GM19324 (cell line): ENCODE data around the gene ZNF540.
"Not testable (repeated sequence)": the region's sequence is repeated elsewhere in the genome, so short reads cannot be mapped to it uniquely, and the experiment has no call there.

ENCODE experiments used
- ATAC-seq: cut with Tn5 transposase; IDR thresholded peaks from one replicate; pipeline ENCODE4 v1.9.1; 2021; ENCODE audit warnings: mild to moderate bottlenecking, moderate library complexity; ENCODE audit not compliant: unreplicated experiment, low FRiP score

The ZNF540 gene

DNA sequence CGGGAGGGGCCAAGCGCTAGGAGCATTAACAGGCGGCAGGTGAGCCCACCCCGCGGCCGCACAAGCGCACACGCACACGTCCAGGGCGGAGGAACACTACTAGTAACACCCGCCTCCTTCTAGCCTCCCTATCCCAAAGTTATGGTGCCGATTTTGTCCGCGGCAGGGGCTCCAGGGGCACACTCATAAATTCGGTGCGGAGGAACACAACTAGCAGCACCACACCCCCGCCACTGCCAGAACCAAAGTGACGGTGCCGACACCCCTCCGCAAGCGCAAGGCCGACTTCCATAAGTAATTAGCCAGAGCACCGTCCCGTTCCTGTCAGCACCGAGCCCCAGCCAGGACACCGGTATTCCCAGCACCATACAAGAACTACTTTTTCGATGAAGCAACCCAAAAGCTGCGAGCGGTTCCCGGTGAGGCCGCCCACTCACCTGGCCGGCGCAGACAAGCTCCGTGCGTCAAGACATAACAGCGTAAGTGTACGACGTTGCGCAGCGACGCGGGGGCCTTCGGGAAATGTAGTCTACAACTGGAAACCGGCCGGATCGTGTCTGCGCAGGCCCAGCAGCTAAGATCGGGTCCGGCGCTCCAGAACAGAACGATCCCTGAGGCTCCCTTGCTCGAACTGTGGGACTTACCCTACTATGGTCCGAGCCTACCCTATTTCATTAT lies at the start of gene ZNF540, which contains the start of gene ZNF571:
Gene ZNF540, plus strand, starts transcription at position 573 of the 678 bp plus-strand sequence. CDS start 3,572 bp downstream, outside the sequence.
Gene ZNF571, minus strand, starts transcription at position 489 of the 678 bp plus-strand sequence. CDS start 8,116 bp downstream, outside the sequence.
- ATAC-seq = peak; percentile 93

DNA sequence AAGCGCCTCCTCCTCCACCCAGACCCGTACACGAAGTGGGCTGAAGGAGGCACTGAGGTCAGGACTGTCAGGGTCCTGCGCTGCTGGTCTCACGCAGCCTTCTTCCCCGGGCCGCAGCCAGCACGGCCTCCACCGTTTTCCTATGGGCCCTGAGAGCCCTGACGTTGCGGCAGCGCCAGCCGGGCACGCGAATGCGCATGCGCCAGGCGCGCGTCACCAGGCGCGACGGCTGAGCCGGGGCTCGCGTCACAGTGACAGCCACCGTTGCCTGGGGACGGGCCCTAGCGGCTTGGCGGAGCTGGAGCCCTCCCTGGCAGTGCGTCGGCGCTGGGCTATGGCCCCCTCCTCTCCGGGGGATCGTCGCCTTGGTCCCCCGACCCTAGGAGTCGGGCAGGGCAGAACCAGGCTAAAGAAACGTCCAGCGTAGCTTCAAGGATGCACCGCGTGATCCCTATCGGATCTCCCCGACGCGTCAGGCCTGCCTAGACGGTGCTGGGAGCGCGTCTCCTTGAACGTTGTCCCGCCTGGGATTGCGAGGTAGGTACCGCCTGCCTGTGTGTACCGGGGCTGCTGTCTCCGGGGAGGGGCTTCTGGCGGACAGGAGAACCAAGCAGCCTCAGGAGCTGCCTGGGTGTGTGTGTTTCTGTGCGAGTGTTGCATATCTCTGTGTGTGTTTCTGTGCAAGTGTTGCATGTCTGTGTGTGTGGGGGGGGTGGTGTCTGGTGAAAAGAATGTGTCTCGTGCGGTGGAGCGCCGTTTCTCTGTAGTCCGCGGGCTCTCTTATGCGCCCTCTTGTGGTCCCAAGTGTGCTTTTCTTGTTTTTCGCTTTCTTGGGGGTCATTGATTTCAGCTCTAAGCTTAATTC lies 43.3 kb upstream of the ZNF540 start:
- no peak for ATAC-seq

DNA sequence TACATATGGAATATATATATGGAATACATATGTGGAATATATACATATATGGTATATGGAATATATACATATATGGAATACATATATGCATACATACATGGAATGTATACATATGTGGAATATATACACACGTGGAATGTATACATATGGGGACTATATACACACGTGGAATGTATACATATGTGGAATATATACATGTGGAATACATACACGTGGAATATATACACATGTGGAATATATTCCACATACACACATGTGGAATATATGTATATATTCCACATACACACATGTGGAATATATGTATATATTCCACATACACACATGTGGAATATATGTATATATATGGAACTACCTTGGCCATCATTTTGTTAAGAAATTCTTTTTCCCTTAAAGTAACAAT lies 31.2 kb upstream of the ZNF540 start:
- no peak for ATAC-seq

DNA sequence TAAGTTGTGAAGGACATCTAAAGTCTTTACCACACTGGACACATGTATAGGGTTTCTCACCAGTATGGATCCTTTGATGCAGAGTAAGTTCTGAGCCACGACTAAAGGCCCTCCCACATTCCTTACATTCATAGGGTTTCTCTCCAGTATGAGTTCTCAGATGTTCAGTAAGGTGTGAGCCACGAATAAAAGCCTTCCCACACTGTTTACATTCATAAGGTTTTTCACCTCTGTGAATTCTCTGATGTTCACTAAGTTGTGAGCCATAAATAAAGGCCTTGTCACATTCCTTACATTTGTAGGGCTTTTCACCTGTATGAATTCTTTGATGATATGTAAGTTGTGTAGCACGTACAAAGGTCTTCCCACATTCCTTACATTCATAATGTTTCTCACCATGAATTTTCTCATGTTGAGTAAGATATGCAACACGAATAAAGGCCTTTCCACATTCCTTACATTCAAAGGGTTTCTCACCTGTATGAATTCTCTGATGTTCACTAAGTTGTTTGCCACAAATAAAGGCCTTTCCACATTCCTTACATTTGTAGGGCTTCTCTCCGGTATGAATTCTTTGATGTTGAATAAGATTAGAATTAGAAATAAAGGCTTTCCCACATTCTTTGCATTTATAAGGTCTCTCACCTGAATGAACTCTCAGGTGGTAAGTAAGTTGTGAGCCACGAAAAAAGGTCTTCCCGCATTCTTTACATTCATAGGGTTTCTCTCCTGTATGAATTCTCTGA lies 29.9 kb upstream of the ZNF540 start:
- ATAC-seq = no peak

DNA sequence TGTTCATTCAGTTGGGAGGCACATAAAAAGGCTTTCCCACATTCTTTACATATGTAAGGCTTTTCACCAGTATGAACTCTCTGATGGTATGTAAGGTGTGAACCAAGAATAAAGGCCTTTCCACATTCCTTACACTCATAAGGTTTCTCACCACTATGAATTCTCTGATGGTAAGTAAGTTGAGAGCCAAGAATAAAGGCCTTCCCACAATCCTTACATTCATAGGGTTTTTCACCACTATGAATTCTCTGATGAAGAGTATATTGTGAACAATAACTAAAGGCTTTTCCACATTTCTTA lies 29.4 kb upstream of the ZNF540 start:
- ATAC-seq = no peak

DNA sequence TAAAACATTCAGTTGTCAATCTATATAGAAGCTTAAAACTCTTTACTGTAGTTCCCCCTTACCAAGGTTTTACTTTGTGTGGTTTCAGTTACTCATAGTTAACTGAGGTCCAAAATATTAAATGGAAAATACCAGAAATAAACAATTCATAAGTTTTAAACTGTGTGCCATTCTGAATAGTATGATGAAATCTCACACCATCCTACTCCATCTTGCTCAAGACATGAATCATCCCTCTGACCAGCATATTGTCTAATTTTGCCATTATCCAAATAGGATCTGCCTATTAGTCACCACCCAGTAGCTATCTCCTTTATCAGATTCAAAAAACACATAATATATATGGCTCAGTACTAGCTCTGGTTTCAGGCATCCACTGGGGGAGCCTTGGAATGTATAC lies 22.5 kb upstream of the ZNF540 start:
- ATAC-seq = no peak

DNA sequence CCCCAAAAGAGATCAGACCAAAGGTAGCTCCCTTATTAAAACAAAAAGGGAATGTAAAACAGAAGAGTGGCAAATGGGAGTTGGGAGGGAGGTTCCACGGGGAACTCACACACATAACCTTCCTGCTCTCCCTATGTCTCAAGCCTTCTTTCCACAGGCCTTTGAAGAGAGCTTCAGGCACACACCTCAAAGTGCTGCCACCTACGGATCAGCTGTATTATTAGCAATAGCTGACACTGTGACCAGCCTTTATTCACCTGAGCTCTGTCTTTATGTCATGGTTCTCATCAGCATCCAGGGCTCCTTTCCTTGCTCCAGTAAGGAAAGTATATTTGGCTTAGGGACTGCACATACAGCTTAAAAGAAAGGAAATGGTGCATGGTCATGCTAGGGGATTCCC lies 11.3 kb upstream of the ZNF540 start:
- ATAC-seq = no peak

DNA sequence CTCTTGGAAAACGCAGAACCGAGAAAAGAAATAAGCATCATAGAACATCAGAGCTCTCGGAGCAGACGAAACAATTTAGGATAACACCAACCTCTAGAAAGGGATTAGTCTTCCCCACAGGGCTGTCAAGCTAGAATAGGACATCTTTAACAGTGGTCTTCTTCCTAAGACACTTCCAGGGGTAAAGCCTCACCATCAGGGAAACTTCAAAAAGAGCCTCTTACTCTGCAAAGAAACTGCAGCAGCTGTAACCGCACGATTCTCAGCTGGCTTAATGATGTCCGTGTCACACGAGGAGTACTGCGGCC lies 726 bp upstream of the ZNF540 start:
- ATAC-seq = no peak

DNA sequence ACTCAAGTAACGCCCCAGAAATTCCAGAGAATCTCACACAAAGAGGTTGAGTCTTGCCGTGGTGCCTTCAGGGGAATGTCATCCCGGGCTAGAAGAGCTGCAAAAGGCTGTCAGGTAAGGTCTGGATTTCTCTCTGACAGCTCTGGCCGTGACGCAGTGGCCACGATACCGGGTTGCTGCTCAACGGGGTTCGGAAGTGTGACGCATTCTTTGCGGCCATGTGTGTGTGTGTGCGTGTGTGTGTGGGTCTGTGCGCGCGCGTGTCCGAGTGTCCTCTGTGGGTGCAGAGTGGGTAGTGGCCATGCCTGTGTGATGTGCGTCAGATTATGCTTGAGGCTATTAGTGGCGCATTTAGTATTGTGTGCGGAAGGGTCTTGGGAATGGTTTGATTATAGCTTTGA lies 306 bp downstream of the ZNF540 start:
- peak; percentile 44 for ATAC-seq

DNA sequence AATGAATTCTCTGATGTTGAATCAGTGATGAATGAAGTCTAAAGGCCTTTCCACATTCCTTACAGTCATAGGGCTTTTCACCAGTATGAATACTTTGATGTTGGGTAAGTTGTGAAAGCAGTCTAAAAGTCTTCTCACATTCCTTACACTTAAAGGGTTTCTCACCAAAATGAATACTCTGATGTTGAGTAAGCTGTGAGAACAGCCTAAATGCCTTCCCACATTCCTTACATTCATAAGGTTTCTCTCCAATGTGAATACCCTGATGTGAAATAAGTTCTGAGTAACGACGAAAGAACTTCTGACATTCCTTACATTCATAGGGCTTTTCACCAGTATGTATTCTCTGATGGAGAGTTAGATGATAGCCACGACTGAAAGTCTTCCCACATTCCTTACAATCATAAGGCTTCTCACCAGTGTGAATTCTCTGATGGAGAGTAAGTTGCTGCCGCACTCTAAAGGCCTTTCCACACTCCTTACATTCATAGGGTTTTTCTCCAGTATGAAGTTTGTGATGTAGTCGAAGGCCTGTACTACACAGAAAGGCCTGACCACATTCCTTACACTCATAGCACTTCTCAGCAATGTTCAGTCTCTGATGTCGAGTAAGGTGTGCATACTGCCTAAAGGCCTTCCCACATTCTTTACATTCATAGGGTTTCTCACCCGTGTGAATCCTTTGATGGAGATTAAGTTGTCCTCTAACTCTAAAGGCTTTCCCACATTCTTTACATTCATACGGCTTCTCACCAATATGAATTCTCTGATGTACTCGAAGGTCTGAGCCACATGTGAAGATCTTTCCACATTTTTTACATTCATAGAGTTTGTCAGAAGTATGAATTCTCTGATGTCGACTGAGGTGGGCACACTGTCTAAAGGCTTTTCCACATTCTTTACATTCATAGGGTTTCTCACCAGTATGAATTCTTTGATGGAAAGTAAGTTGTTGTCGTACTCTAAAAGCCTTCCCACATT lies 40.7 kb downstream of the ZNF540 start:
- no peak for ATAC-seq

DNA sequence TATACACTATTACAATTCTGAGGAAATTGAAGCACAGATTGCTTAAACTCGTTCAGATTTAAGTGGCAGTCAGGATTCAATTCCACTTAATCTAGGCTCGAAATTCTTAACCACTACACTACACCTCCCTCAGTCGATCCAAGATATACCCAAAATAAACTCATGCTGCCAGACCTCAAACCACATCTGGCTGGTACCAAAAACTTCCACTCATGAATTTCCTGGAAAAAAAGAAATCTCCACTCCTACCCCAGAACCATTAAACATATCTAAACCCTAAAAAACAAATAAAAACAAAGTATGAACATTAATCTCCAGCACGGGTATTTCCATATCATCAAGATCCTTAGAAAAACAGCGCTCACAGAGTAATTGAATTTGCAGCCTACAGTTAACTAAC lies 59.4 kb downstream of the ZNF540 start:
- ATAC-seq = no peak

DNA sequence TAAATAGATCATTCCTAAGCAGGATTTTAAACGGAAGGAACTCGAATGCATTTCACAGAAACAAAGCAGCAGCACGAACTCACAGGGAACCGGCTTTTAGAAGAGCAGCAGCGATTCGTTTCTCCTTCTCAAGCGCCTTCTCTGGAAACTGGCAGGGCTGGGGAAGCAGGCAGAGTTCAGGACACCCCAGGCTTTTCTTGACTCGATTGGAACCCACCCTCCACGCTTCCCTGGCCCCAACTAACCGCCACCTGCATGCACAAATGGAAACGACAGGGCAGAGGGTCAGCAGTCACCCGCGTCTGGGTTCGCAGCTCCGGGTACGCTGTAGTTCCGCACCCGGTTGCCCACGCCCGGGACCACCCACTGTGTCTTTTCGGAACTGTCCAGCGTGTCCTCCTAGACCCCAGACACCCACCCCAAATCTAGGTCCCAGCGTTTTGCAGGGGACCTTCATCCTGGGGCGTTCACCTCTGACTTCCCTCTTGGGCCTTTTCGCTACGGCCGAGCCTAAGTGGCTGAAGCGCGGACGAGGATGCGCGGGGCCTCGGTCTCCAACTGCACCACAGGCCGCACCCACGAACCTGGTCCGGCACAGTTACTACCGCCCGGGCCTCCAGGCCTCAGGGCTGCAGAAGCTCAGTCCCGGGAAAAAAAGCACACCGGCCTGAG lies 60.1 kb downstream of the ZNF540 start:
- peak; percentile 26 for ATAC-seq

DNA sequence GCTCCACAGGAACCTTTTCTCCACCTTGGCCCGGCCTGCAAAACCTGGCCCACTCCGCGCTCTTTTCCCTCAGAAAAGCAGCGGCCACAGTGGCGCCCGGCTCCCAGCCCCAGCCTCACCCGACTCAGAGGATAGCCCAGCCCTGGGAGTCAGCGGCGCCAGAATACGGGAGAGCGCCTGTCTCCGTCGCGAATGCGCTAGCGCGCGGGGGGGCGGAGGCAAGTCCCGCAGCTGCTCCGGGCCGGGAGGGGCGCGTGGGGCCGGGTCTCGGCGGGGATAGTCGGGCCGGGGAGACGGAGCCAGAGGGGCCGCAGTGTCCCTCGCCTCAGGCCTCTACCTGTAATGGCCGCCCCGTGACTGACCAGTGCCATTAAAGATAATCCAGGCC lies 60.6 kb downstream of the ZNF540 start, which contains the start of gene ZFP30:
Gene ZFP30, minus strand, starts transcription at position 165 of the 388 bp plus-strand sequence. CDS start 7,643 bp downstream, outside the sequence.
- peak; percentile 44 for ATAC-seq

DNA sequence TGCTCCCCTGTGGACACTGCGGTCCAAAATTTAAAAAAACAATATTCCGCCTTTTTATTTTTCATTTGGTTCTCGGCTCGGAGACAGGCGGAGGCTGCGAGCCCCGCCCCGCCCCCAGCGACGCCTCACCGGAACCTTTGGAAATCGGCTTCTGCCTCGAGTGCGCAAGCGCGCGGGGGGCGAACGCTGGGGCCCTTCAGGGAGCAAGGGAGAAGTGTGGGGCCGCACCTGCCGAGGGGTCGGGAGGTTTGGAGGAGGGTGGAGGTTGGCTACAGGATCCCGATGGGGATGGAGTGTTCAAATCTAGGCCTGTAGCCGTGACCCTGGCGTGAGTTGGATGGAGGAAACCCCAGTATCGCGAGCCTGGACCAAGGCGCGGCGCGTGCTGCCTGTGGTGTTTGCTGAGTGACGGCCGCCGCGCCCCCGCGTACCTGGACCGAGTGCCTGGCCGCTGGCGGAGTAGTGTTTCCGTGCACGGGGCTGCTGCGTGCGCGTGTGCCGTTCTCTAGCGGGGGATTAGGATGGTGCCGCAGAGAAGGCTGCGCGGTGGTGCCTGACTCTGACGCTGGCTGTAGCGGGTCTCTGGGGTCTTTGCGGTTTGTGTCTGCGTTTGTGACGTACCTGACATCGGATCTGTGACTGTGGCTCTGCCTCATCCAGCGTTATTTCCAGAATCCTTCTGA lies 61.2 kb downstream of the ZNF540 start:
- ATAC-seq = peak; percentile 47

DNA sequence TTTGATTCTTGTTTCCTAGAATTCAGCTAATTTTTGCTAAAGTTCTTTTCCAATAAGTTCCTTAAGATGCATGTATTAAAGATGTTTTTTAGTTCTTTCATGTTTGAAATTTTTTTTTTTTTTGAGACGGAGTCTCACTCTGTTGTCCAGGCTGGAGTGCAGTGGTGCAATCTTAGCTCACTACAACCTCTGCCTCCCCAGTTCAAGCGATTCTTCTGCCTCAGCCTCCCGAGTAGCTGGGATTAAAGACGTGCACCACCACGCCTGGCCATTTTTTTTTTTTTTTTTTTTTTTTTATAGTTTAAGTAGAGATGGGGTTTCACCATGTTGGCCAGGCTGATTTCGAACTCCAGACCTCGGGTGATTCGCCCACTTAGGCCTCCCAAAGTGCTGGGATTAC lies 62.5 kb downstream of the ZNF540 start:
- not testable (repeated sequence) for ATAC-seq
